Measurements from ENCODE around the gene SLC27A3. TPM values are rescaled to one million over a fixed set of nuclear protein-coding genes. Genes with fewer than 3 reads are reported as not detected.

The SLC27A3 gene
- total RNA-seq (2014; rRNA removed; shearing (Covaris generic); ENCODE audit: low replicate concordance) = 1.3 and 3.3 TPM in 2 replicates

GRCh38 chr1:153774780-153775457 is at the start of gene SLC27A3:
Gene SLC27A3 (plus strand): TSS chr1:153775407. CDS start chr1:153775498, 91 bp downstream.
- H3K4me3 ChIP-seq = no peak within 1 kb of the TSS
- no peaks in the 10 kb centered on the region for H3K9me3 ChIP-seq
- H3K27me3 ChIP-seq = no peaks in the 10 kb centered on the region
- peaks cover 38% of the 10 kb centered on the region for H3K36me3 ChIP-seq
- no peak for DNase-seq

GRCh38 chr1:153727463-153728304 is 47.5 kb upstream of the SLC27A3 start, which contains the start of gene INTS3:
Gene INTS3 (plus strand): TSS chr1:153728050. CDS start chr1:153728635, 585 bp downstream.
- Histone ChIP-seq H3K36me3 (peaks cover 16% of the 10 kb centered on the region), H3K9me3 (no peaks in the 10 kb centered on the region), H3K27me3 (no peaks in the 10 kb centered on the region), H3K4me3 (peak within 1 kb of the TSS; percentile 98)
- peak; percentile 100 for DNase-seq

- H3K4me3 ChIP-seq = peak overlapping the region; percentile 98
- no peaks in the 10 kb centered on the region for H3K9me3 ChIP-seq
- peaks cover 19% of the 10 kb centered on the region for H3K36me3 ChIP-seq
- no peaks in the 10 kb centered on the region for H3K27me3 ChIP-seq
- peak; percentile 57 for DNase-seq
Measured at GRCh38 chr1:153728305-153729066, 46.7 kb upstream of the SLC27A3 start.

GRCh38 chr1:153730468-153730988 is 44.7 kb upstream of the SLC27A3 start:
- Histone ChIP-seq H3K36me3 (peaks cover 31% of the 10 kb centered on the region), H3K4me3 (no peak overlapping the region), H3K27me3 (no peaks in the 10 kb centered on the region), H3K9me3 (no peaks in the 10 kb centered on the region)
- DNase-seq = no peak

GRCh38 chr1:153733970-153734369 is 41.2 kb upstream of the SLC27A3 start:
- Histone ChIP-seq H3K9me3 (no peaks in the 10 kb centered on the region), H3K36me3 (peaks cover 47% of the 10 kb centered on the region), H3K4me3 (no peak overlapping the region), H3K27me3 (no peaks in the 10 kb centered on the region)
- DNase-seq = peak; percentile 30

GRCh38 chr1:153734396-153735089 is 40.7 kb upstream of the SLC27A3 start:
- H3K36me3 ChIP-seq = peaks cover 53% of the 10 kb centered on the region

GRCh38 chr1:153735090-153735420 is 40.2 kb upstream of the SLC27A3 start:
- H3K4me3 ChIP-seq = no peak overlapping the region
- no peaks in the 10 kb centered on the region for H3K27me3 ChIP-seq
- DNase-seq = no peak
- H3K9me3 ChIP-seq = no peaks in the 10 kb centered on the region
- peaks cover 58% of the 10 kb centered on the region for H3K36me3 ChIP-seq

More at GRCh38 chr1:153734396-153735089, 40.7 kb upstream of the SLC27A3 start:
- no peak for DNase-seq
- Histone ChIP-seq H3K9me3 (no peaks in the 10 kb centered on the region), H3K4me3 (no peak overlapping the region), H3K27me3 (no peaks in the 10 kb centered on the region)

GRCh38 chr1:153741986-153742385 is 33.2 kb upstream of the SLC27A3 start:
- H3K27me3 ChIP-seq = no peaks in the 10 kb centered on the region
- peak; percentile 35 for DNase-seq
- H3K4me3 ChIP-seq = no peak overlapping the region
- H3K36me3 ChIP-seq = peaks cover 79% of the 10 kb centered on the region
- H3K9me3 ChIP-seq = no peaks in the 10 kb centered on the region

GRCh38 chr1:153742411-153743142 is 32.6 kb upstream of the SLC27A3 start:
- Histone ChIP-seq H3K36me3 (peaks cover 83% of the 10 kb centered on the region), H3K9me3 (no peaks in the 10 kb centered on the region), H3K27me3 (no peaks in the 10 kb centered on the region), H3K4me3 (no peak overlapping the region)
- peak; percentile 11 for DNase-seq

- Histone ChIP-seq H3K9me3 (no peaks in the 10 kb centered on the region), H3K36me3 (peaks cover 85% of the 10 kb centered on the region), H3K4me3 (no peak overlapping the region), H3K27me3 (no peaks in the 10 kb centered on the region)
- DNase-seq = no peak
Measured at GRCh38 chr1:153745417-153745816, 29.8 kb upstream of the SLC27A3 start.

GRCh38 chr1:153746174-153746573 is 29.0 kb upstream of the SLC27A3 start:
- Histone ChIP-seq H3K9me3 (no peaks in the 10 kb centered on the region), H3K27me3 (no peaks in the 10 kb centered on the region), H3K36me3 (peaks cover 85% of the 10 kb centered on the region), H3K4me3 (no peak overlapping the region)
- DNase-seq = no peak

- H3K36me3 ChIP-seq = peaks cover 83% of the 10 kb centered on the region
- no peaks in the 10 kb centered on the region for H3K9me3 ChIP-seq
- no peak for DNase-seq
- H3K4me3 ChIP-seq = no peak overlapping the region
- no peaks in the 10 kb centered on the region for H3K27me3 ChIP-seq
Measured at GRCh38 chr1:153748903-153749302, 26.3 kb upstream of the SLC27A3 start.

GRCh38 chr1:153749408-153750005 is 25.7 kb upstream of the SLC27A3 start:
- peak; percentile 78 for DNase-seq
- no peaks in the 10 kb centered on the region for H3K9me3 ChIP-seq
- no peak overlapping the region for H3K4me3 ChIP-seq
- H3K36me3 ChIP-seq = peaks cover 83% of the 10 kb centered on the region
- H3K27me3 ChIP-seq = no peaks in the 10 kb centered on the region

- no peaks in the 10 kb centered on the region for H3K27me3 ChIP-seq
- H3K36me3 ChIP-seq = peaks cover 81% of the 10 kb centered on the region
- DNase-seq = no peak
- H3K4me3 ChIP-seq = no peak overlapping the region
- H3K9me3 ChIP-seq = no peaks in the 10 kb centered on the region
Measured at GRCh38 chr1:153750026-153750995, 24.9 kb upstream of the SLC27A3 start.

All from MG63 (cell line).